T-helper 2 cell treated with Interferon-gamma antibody and Interleukin-4, amounts not matched to agents 100 ng/mL and 5 ng/mL, for 36 hours (primary cell): ENCODE measurements around the gene RABEP2. TPM values are rescaled to one million over a fixed set of nuclear protein-coding genes. Genes with fewer than 3 reads are reported as not detected.
"Not testable (repeated sequence)": the region's sequence is repeated elsewhere in the genome, so short reads cannot be mapped to it uniquely, and the experiment has no call there.

Source experiments
- intact Hi-C: fragments of 100-400 bp; cut with micrococcal nuclease; formaldehyde crosslinking; loops from one replicate; pipeline ENCODE4 v1.15.1; 2023
- total RNA-seq: library from RNA; stranded (reverse); gene quantifications from 2 replicates; pipeline ENCODE4 v1.2.3, GENCODE V29; 2022

The RABEP2 gene
- total RNA-seq, 1 donor from 2014 or later: 21.5 TPM

- intact Hi-C loops: no loop called here
Observed at GRCh38 chr16:28905229-28905754, 19.7 kb downstream of the RABEP2 start.

DNA sequence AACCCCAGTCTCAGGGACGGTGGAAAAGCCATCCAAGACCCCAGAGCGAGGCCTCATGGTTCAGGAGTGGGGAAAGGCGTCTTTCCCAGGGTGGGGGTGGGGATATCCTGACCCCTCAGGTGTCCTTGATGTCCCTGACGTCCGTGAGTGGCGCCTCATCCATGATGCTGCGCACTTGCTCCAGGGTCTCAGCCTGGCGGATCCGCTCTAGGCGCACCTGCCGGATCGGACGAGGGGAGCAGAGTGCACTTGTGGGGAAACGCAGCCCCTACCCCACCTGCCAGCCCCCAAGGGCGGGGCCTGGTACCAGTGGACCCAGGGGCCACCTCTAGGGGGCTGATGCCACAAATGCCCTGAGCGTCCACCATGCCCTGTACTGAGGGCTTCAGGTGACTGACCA lies 20.2 kb downstream of the RABEP2 start:
- intact Hi-C loops: no loop called here

GRCh38 chr16:28904363-28904762 lies 20.7 kb downstream of the RABEP2 start:
- intact Hi-C loops: no loop called here

GRCh38 chr16:28903344-28904042 lies 21.5 kb downstream of the RABEP2 start:
- intact Hi-C loops: no loop called here

DNA sequence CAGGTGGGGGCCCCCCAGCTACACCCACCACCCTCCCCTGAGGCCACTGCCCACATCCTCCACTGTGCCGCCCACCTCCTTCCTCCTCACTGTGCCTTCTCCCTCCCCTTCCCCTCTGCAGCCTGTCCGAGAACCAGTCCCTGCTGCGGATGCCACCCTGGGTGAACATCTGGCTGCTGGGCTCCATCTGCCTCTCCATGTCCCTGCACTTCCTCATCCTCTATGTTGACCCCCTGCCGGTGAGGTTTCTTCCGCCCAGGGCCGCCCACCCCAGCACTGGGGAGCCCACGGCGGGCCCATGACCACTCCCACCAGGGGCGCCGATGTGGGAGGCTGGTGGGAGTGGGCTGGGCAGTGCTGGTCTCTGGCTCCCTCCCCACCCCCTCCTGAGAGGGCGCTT lies 22.1 kb downstream of the RABEP2 start:
- intact Hi-C loops: no loop called here

- intact Hi-C loops: no loop called here
Observed at GRCh38 chr16:28901862-28902261, 23.2 kb downstream of the RABEP2 start.

DNA sequence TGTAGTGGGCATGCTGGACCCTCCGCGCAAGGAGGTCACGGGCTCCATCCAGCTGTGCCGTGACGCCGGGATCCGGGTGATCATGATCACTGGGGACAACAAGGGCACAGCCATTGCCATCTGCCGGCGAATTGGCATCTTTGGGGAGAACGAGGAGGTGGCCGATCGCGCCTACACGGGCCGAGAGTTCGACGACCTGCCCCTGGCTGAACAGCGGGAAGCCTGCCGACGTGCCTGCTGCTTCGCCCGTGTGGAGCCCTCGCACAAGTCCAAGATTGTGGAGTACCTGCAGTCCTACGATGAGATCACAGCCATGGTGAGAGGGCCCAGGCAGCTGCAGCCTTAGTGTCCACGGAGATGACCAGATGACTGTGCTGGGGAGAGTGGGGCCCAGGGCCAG lies 24.4 kb downstream of the RABEP2 start:
- intact Hi-C loops: no loop called here

GRCh38 chr16:28899882-28900590 lies 25.0 kb downstream of the RABEP2 start:
- intact Hi-C loops: no loop called here

- intact Hi-C loops: no loop called here
Observed at GRCh38 chr16:28898942-28899341, 26.1 kb downstream of the RABEP2 start.

- intact Hi-C loops: no loop called here
Observed at GRCh38 chr16:28898266-28898665, 26.8 kb downstream of the RABEP2 start.

- intact Hi-C loops: no loop called here
Observed at GRCh38 chr16:28897826-28898225, 27.2 kb downstream of the RABEP2 start.

DNA sequence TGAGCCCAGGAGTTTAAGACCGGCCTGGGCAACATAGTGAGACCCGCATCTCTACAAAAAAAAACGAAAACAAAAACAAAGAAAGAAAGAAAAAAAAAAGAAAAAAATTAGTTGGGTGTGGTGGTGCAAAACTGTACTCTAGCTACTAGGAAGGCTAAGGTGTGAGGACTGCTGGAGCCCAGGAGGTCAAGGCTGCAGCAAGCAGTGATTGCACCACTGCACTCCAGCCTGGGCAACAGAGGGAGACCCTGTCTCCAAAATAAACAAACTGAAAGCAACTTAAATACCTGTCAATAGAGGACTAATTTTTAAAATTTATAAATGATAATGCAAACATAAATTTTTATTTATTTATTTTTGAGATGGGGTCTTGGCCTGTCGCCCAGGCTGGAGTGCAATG lies 29.4 kb downstream of the RABEP2 start:
- intact Hi-C loops: no loop called here

- intact Hi-C loops: no loop called here
Observed at GRCh38 chr16:28893291-28893690, 31.7 kb downstream of the RABEP2 start.

DNA sequence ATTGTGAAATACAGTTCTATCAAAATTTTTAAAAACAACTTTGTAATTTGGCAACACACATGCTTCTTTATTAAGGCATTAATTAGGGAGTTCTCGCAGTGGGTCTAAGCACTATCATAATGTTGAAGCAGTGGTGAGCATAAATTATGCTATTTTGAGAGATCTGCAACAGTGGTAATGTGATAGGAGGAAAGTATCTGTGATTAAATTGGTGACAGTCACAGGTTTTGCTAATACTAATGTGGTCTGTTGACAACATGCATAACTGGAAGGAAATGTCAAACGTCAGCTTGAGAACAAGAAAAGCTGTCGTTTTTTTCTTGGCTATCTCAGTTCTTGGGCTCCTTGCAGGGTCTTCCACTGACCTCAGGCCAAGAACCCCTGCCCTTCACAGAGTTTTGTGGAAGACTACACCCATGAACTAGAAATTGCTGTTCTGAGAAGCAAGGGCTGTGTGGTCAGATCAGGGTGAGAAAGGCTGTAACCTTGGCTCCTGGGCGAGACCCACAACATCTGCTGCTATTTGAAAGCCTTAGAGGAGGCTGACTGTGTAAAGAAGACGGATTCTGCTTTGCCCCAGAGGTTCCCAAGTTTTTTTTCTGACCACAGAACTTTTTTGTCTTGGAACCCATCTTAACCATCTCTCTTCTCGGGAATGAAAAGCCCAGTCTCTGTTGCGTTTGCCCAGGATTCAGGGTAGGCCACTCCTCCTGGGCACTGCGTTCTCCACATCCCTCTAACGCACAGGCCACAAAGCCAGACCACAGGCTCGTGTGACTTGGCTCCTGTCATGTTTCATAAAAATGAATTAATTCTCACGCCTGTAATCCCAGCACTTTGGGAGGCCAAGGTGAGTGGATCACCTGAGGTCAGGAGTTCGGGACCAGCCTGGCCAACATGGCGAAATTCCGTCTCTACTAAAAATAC lies 32.8 kb downstream of the RABEP2 start:
- intact Hi-C loops: no loop called here

DNA sequence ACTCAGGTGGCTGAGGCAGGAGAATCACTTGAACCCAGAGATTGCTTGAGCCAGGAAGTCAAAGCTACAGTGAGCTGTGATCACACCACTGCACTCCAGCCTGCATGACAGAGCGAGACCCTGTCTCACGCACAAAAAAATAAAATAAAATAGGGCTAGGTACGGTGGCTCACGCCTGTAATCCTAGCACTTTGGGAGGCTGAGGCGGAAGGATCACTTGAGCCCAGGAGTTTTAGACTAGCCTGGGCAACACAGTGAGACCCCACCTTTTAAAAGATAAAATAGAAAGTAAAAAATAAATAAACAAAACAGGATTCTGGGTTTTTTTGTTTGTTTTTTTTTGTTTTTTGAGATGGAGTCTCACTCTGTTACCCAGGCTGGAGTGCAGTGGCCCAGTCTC lies 34.7 kb downstream of the RABEP2 start:
- intact Hi-C loops: not testable (repeated sequence)

GRCh38 chr16:28886945-28887344 lies 38.1 kb downstream of the RABEP2 start:
- intact Hi-C loops: no loop called here

GRCh38 chr16:28884045-28884444 lies 41.0 kb downstream of the RABEP2 start:
- intact Hi-C loops: loop anchor here (5.0 kb wide), 1 partner anchor 53 kb away; no protein-coding TSS in a partner anchor

DNA sequence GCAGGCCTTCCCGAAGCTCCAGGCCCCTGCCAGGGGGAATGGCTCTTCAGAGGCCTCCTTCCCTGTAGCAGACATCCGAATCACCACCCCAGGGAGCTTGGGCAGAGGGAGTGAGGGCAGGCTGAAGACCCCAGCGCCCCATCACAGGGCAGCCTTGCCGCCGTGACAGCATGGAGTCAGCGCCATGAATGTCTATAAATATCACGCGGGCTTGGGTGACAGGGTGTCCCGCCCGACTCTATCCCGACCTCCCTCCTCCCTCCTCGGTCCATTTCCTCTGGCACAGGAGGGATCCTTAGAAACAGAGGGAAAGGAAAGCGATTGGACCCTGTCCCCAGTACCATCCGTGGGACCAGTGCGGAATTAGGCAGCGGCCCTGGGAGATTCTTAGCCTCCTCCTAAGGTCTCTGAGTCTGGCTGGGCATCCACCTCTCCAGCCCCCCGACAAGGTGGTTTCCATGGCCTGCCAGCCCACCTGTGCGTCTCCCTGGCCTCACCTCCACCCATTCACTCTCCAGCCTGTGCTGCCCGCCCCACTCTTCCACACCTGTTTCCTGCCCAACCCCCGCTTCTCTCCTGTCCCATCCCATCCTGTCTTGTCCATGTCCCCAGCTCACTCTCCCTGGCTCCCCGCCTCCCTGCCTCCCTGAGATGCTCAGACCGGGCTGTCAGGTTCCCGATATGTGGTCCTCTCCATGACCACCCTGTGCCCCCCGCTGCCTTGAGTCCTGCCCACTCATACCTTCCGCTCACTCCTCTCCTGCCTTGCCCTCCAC lies 41.6 kb downstream of the RABEP2 start:
- intact Hi-C loops: loop anchor here (5.0 kb wide), 1 partner anchor 54 kb away; no protein-coding TSS in a partner anchor

GRCh38 chr16:28882551-28883160 lies 42.4 kb downstream of the RABEP2 start:
- intact Hi-C loops: loop anchor here (5.0 kb wide), 1 partner anchor 55 kb away; no protein-coding TSS in a partner anchor

GRCh38 chr16:28881565-28881964 lies 43.5 kb downstream of the RABEP2 start:
- intact Hi-C loops: loop anchor here (5.0 kb wide), 1 partner anchor 56 kb away; no protein-coding TSS in a partner anchor
